Neural cell (in vitro differentiated cells): Measurements from ENCODE around the gene DNAH17. TPM values are rescaled to one million over a fixed set of nuclear protein-coding genes. Genes with fewer than 3 reads are reported as not detected.

Source experiments
- H2AFZ ChIP-seq: fragments of 200-600, 300-800 bp; sonication (generic), shearing (Covaris generic); 2 replicates; pipeline ENCODE4 v1.6.0; 2014; ENCODE audit warnings: low read depth, mild to moderate bottlenecking, antibody characterized with exemption, low read length, moderate library complexity
- H3F3A ChIP-seq: fragments of 200-600 bp; shearing (Covaris generic); 2 replicates; pipeline ENCODE4 v1.6.1; 2016; ENCODE audit warnings: mild to moderate bottlenecking, moderate library complexity, mixed read lengths, antibody characterized with exemption, low read length; ENCODE audit not compliant: insufficient read depth, poor library complexity, severe bottlenecking
- H3K27ac ChIP-seq: fragments of 200-600, 300-800 bp; sonication (generic), shearing (Covaris generic); 2 replicates; pipeline ENCODE4 v1.5.1; 2014; ENCODE audit warnings: mild to moderate bottlenecking, low read length, moderate library complexity
- H3K27me3 ChIP-seq: fragments of 300-800, 200-600 bp; sonication (generic), shearing (Covaris generic); 2 replicates; pipeline ENCODE4 v1.6.0; 2014; ENCODE audit warnings: mild to moderate bottlenecking, low read depth, low read length, moderate library complexity; ENCODE audit not compliant: insufficient read depth
- H3K36me3 ChIP-seq: fragments of 300-800, 200-600 bp; sonication (generic), shearing (Covaris generic); 2 replicates; pipeline ENCODE4 v1.5.1; 2014; ENCODE audit warnings: mild to moderate bottlenecking, antibody characterized with exemption, low read length, moderate library complexity; ENCODE audit not compliant: insufficient read depth
- H3K4me2 ChIP-seq: fragments of 300-800, 200-600 bp; sonication (generic), shearing (Covaris generic); 2 replicates; pipeline ENCODE4 v1.6.0; 2014; ENCODE audit warnings: mild to moderate bottlenecking, low read length
- H3K4me3 ChIP-seq: fragments of 300-800, 200-600 bp; sonication (generic), shearing (Covaris generic); 2 replicates; pipeline ENCODE4 v1.5.1; 2014; ENCODE audit warnings: mild to moderate bottlenecking, low read length, moderate library complexity
- H3K79me2 ChIP-seq: fragments of 200-600 bp; shearing (Covaris generic); replicated peaks from 2 replicates; pipeline ENCODE4 v1.6.0; 2014; ENCODE audit warnings: mild to moderate bottlenecking, low read length, moderate library complexity; ENCODE audit not compliant: insufficient read depth
- H3K9ac ChIP-seq: fragments of 300-800, 200-600 bp; sonication (generic), shearing (Covaris generic); 2 replicates; pipeline ENCODE4 v1.6.1; 2016; ENCODE audit warnings: mild to moderate bottlenecking, low read length, mixed read lengths
- H3K9me2 ChIP-seq: fragments of 200-600 bp; shearing (Covaris generic); 2 replicates; pipeline ENCODE4 v1.6.1; 2016; ENCODE audit warnings: mild to moderate bottlenecking, low read length, mixed read lengths; ENCODE audit not compliant: insufficient read depth
- H3K9me3 ChIP-seq: fragments of 200-600, 300-800 bp; sonication (generic), shearing (Covaris generic); 2 replicates; pipeline ENCODE4 v1.6.1; 2016; ENCODE audit warnings: mild to moderate bottlenecking, mixed run types, low read length, moderate library complexity, mixed read lengths
- H4K20me1 ChIP-seq: fragments of 200-600 bp; shearing (Covaris generic); 2 replicates; pipeline ENCODE4 v1.6.1; 2016; ENCODE audit warnings: mild to moderate bottlenecking, mixed run types; ENCODE audit not compliant: insufficient read depth
- CTCF ChIP-seq: fragments of 450-650 bp; IDR thresholded peaks from 2 replicates; pipeline ENCODE4 v1.5.1; 2014; ENCODE audit warnings: antibody characterized with exemption, mild to moderate bottlenecking, moderate library complexity; ENCODE audit not compliant: poor library complexity, severe bottlenecking
- EP300 ChIP-seq: fragments of 450-650 bp; conservative IDR thresholded peaks from 2 replicates; pipeline ENCODE4 v1.6.1; 2014; ENCODE audit warnings: antibody characterized with exemption, mild to moderate bottlenecking, moderate library complexity; ENCODE audit not compliant: poor library complexity, severe bottlenecking
- EZH2 ChIP-seq: fragments of 200-600, 300-800 bp; shearing (Covaris generic), sonication (generic); IDR thresholded peaks from 2 replicates; pipeline ENCODE4 v1.6.1; 2014; ENCODE audit warnings: antibody characterized with exemption, low read length, borderline replicate concordance, mild to moderate bottlenecking; ENCODE audit not compliant: insufficient read depth, poor library complexity, severe bottlenecking
- MXI1 ChIP-seq: fragments of 450-650 bp; conservative IDR thresholded peaks from 2 replicates; pipeline ENCODE4 v1.6.1; 2014; ENCODE audit warnings: antibody characterized with exemption, mild to moderate bottlenecking; ENCODE audit not compliant: poor library complexity, severe bottlenecking
- POLR2AphosphoS5 ChIP-seq: IDR thresholded peaks from 2 replicates; pipeline ENCODE4 v1.6.1; 2012
- RAD21 ChIP-seq: fragments of 450-650 bp; conservative IDR thresholded peaks from 2 replicates; pipeline ENCODE4 v1.6.1; 2014; ENCODE audit warnings: antibody characterized with exemption, mild to moderate bottlenecking, moderate library complexity
- REST ChIP-seq: IDR thresholded peaks from 2 replicates; pipeline ENCODE4 v1.6.1; 2012; ENCODE audit warnings: borderline replicate concordance
- SMC3 ChIP-seq: fragments of 450-650 bp; conservative IDR thresholded peaks from 2 replicates; pipeline ENCODE4 v1.6.1; 2014; ENCODE audit warnings: antibody characterized with exemption, mild to moderate bottlenecking, moderate library complexity; ENCODE audit not compliant: poor library complexity
- TAF1 ChIP-seq: IDR thresholded peaks from 2 replicates; pipeline ENCODE4 v1.6.1; 2012; ENCODE audit warnings: low read depth
- polyA minus RNA-seq: library from RNA; depleted of rRNA, polyadenylated mRNA; stranded (reverse); fragments of >200 nt; gene quantifications from 2 replicates; pipeline ENCODE4 v1.2.3, GENCODE V29; 2014
- polyA plus RNA-seq: library from polyadenylated mRNA; depleted of rRNA; stranded (reverse); fragments of >200 nt; gene quantifications from 2 replicates; pipeline ENCODE4 v1.2.3, GENCODE V29; 2014

DNAH17 gene
- polyA plus RNA-seq = 0.08 TPM in 1 of 2 replicates, not detected in the other
- polyA minus RNA-seq = not detected in 2 replicates

GRCh38 chr17:78577296-78577695, at the start of gene DNAH17:
DNAH17 (minus strand) TSS chr17:78577396; CDS start chr17:78575057, 2,339 bp downstream.
- Histone ChIP-seq H3F3A (no peaks in the 10 kb centered on the region), H3K79me2 (no peaks in the 10 kb centered on the region), H4K20me1 (no peaks in the 10 kb centered on the region), H3K36me3 (no peaks in the 10 kb centered on the region), H3K9me2 (no peaks in the 10 kb centered on the region), H3K4me3 (no peak within 1 kb of the TSS), H2AFZ (no peak within 1 kb of the TSS), H3K9ac (no peak within 1 kb of the TSS), H3K4me2 (no peak within 1 kb of the TSS), H3K27ac (no peak within 1 kb of the TSS), H3K9me3 (no peaks in the 10 kb centered on the region), H3K27me3 (no peaks in the 10 kb centered on the region)
- TF ChIP-seq EZH2 (no peak), SMC3 (no peak), POLR2AphosphoS5 (no peak), TAF1 (no peak)

- Histone ChIP-seq H3K4me2 (no peak overlapping the region), H3K9ac (no peak overlapping the region), H3K36me3 (no peaks in the 10 kb centered on the region), H3K9me3 (no peaks in the 10 kb centered on the region), H3K27ac (no peak overlapping the region), H2AFZ (no peak overlapping the region), H3K79me2 (no peaks in the 10 kb centered on the region), H3F3A (no peaks in the 10 kb centered on the region), H3K27me3 (no peaks in the 10 kb centered on the region), H3K9me2 (no peaks in the 10 kb centered on the region), H3K4me3 (no peak overlapping the region), H4K20me1 (no peaks in the 10 kb centered on the region)
- TF ChIP-seq REST (no peak), POLR2AphosphoS5 (no peak), EP300 (no peak), CTCF (no peak), EZH2 (no peak), RAD21 (no peak), TAF1 (no peak), SMC3 (no peak), MXI1 (no peak)
Measured at GRCh38 chr17:78624324-78625151, 47.3 kb upstream of the DNAH17 start.
